HCT116 (cell line): ENCODE measurements around the gene NCAN. TPM values are rescaled to one million over a fixed set of nuclear protein-coding genes. Genes with fewer than 3 reads are reported as not detected.

Experiments used
- ATAC-seq: fragments of 200-7000 bp; cut with Tn5 transposase; 2 replicates; pipeline ENCODE4 v1.9.1; 2020; ENCODE audit warnings: mild to moderate bottlenecking, moderate library complexity
- BruUV-seq: library from RNA; stranded (reverse); fragments of 400-500 nt; replicated peaks from 2 replicates; lab custom pipeline; 2021; lab: Mats Ljungman, UMichigan
- CTCF ChIA-PET: fragments of 300-600 bp; sonication (Branson Sonifier 250); formaldehyde crosslinking; loops from one replicate; lab custom pipeline; 2021; ENCODE audit warnings: antibody characterized with exemption; lab: Charles Lee
- POLR2A ChIA-PET: fragments of 300-600, 350-600 bp; sonication (Branson Sonifier 250); formaldehyde crosslinking; loops from one replicate; lab custom pipeline; 2021; ENCODE audit warnings: antibody characterized with exemption; lab: Charles Lee
- RAD21 ChIA-PET, 2 experiments: fragments of 300-600 bp; sonication (Branson Sonifier 250); formaldehyde crosslinking; loops; one replicate each; lab custom pipeline; 2023; ENCODE audit warnings: low total read pairs in 2 of 2; ENCODE audit not compliant: uncharacterized antibody in 2 of 2, unreplicated experiment in 2 of 2, low non-redundant PET in 1 of 2; lab: Charles Lee
- DNase-seq: peaks from one replicate; pipeline ENCODE4 v3.0.0-alpha.2; 2010; ENCODE audit warnings: low read depth, low spot score
- H2AFZ ChIP-seq: fragments of 200-600 bp; shearing (Covaris generic), sonication (generic); 2 replicates; pipeline ENCODE4 v1.6.1; 2017; ENCODE audit warnings: low read depth, mixed run types, mixed read lengths, antibody characterized with exemption, low read length; ENCODE audit not compliant: poor library complexity, severe bottlenecking
- H3K27ac ChIP-seq: 2 replicates; pipeline ENCODE4 v1.5.1; 2012; ENCODE audit warnings: low read depth, low read length
- H3K27me3 ChIP-seq: fragments of 200-600 bp; sonication (generic); 2 replicates; pipeline ENCODE4 v1.6.1; 2016; ENCODE audit warnings: mixed run types, low read length, mixed read lengths; ENCODE audit not compliant: insufficient read depth
- H3K36me3 ChIP-seq, 2 experiments: fragments of 200-500 bp in 1 of 2; fragments of 200-600 bp in 1 of 2; sonication (Bioruptor generic) in 1 of 2; sonication (generic) in 1 of 2; 2 replicates each; pipeline versions ENCODE4 v1.5.1 to v1.6.1; 2014 to 2016; ENCODE audit warnings: low read length in 2 of 2, inconsistent platforms in 1 of 2, mixed read lengths in 1 of 2, mixed run types in 1 of 2; ENCODE audit not compliant: insufficient read depth in 2 of 2, control insufficient read depth in 1 of 2
- H3K4me1 ChIP-seq, 2 experiments: fragments of 200-600 bp in 1 of 2; sonication (generic) in 1 of 2; 2 replicates each; pipeline versions ENCODE4 v1.5.1 to v1.6.1; 2012 to 2017; ENCODE audit warnings: low read length in 2 of 2, inconsistent platforms in 1 of 2, mild to moderate bottlenecking in 1 of 2, mixed read lengths in 1 of 2, mixed run types in 1 of 2, moderate library complexity in 1 of 2; ENCODE audit not compliant: insufficient read depth in 2 of 2, control insufficient read depth in 1 of 2
- H3K4me2 ChIP-seq: fragments of 200-600 bp; sonication (generic); 2 replicates; pipeline ENCODE4 v1.6.1; 2017; ENCODE audit warnings: mixed run types, low read length, mixed read lengths
- H3K4me3 ChIP-seq, 2 experiments: fragments of 200-600 bp in 1 of 2; sonication (generic) in 1 of 2; replicated peaks in 1 of 2; 2 replicates each; pipeline ENCODE4 v1.5.1; 2011 to 2016; ENCODE audit warnings: low read length in 2 of 2, control low read depth in 1 of 2, low read depth in 1 of 2, mild to moderate bottlenecking in 1 of 2, mixed read lengths in 1 of 2, mixed run types in 1 of 2
- H3K79me2 ChIP-seq: fragments of 200-600 bp; sonication (generic); 2 replicates; pipeline ENCODE4 v1.6.1; 2017; ENCODE audit warnings: mild to moderate bottlenecking, mixed run types, low read length, moderate library complexity, mixed read lengths; ENCODE audit not compliant: insufficient read depth
- H3K9ac ChIP-seq: fragments of 200-600 bp; sonication (generic); 2 replicates; pipeline ENCODE4 v1.6.1; 2016; ENCODE audit warnings: low read length, mixed read lengths
- H3K9me2 ChIP-seq: fragments of 200-600 bp; sonication (generic), shearing (Covaris generic); 2 replicates; pipeline ENCODE4 v1.6.1; 2017; ENCODE audit warnings: mixed run types, mild to moderate bottlenecking, moderate library complexity; ENCODE audit not compliant: insufficient read depth
- H3K9me3 ChIP-seq, 2 experiments: fragments of 200-500 bp in 1 of 2; fragments of 200-600 bp in 1 of 2; sonication (Bioruptor generic) in 1 of 2; sonication (generic) in 1 of 2; 2 replicates each; pipeline ENCODE4 v1.6.1; 2014 to 2017; ENCODE audit warnings: low read length in 2 of 2, mixed read lengths in 2 of 2, inconsistent platforms in 1 of 2, low read depth in 1 of 2, mild to moderate bottlenecking in 1 of 2, mixed run types in 1 of 2, moderate library complexity in 1 of 2; ENCODE audit not compliant: control insufficient read depth in 1 of 2, insufficient read depth in 1 of 2
- H4K20me1 ChIP-seq: fragments of 200-600 bp; sonication (generic), shearing (Covaris generic); 2 replicates; pipeline ENCODE4 v1.6.1; 2017; ENCODE audit warnings: mixed run types, mild to moderate bottlenecking, moderate library complexity; ENCODE audit not compliant: insufficient read depth
- CEBPB ChIP-seq: IDR thresholded peaks from 2 replicates; pipeline ENCODE4 v1.6.1; 2012; ENCODE audit warnings: low read depth
- CTCF ChIP-seq, 3 experiments: fragments of 200-600 bp in 1 of 3; sonication (generic) in 1 of 3; IDR thresholded peaks in 2 of 3; conservative IDR thresholded peaks in 1 of 3; 2 replicates each; pipeline ENCODE4 v1.5.1; 2012 to 2017; ENCODE audit warnings: low read depth in 2 of 3, low read length in 2 of 3, antibody characterized with exemption in 1 of 3, borderline replicate concordance in 1 of 3, control low read depth in 1 of 3, mild to moderate bottlenecking in 1 of 3, mixed read lengths in 1 of 3, mixed run types in 1 of 3, moderate library complexity in 1 of 3; ENCODE audit not compliant: insufficient read depth in 1 of 3
- EZH2phosphoT487 ChIP-seq: fragments of 200-600 bp; IDR thresholded peaks from 2 replicates; pipeline ENCODE4 v1.6.1; 2018; ENCODE audit warnings: antibody characterized with exemption, borderline replicate concordance
- FOSL1 ChIP-seq: IDR thresholded peaks from 2 replicates; pipeline ENCODE4 v1.6.1; 2012; ENCODE audit warnings: low read depth
- JUND ChIP-seq: IDR thresholded peaks from 2 replicates; pipeline ENCODE4 v1.6.1; 2012
- POLR2A ChIP-seq: IDR thresholded peaks from 2 replicates; pipeline ENCODE4 v1.7.0; 2011; ENCODE audit warnings: borderline replicate concordance; ENCODE audit not compliant: insufficient read depth, insufficient read length; ENCODE audit errors: extremely low read depth
- POLR2AphosphoS5 ChIP-seq: IDR thresholded peaks from 2 replicates; pipeline ENCODE4 v1.6.1; 2011; ENCODE audit warnings: mild to moderate bottlenecking, low read depth, low read length, moderate library complexity
- RAD21 ChIP-seq: IDR thresholded peaks from 2 replicates; pipeline ENCODE4 v1.6.1; 2012; ENCODE audit warnings: low read depth, mild to moderate bottlenecking
- REST ChIP-seq: IDR thresholded peaks from 2 replicates; pipeline ENCODE4 v1.6.1; 2012; ENCODE audit warnings: low read depth
- SIN3A ChIP-seq: IDR thresholded peaks from 2 replicates; pipeline ENCODE4 v1.6.1; 2012; ENCODE audit warnings: low read depth
- SP1 ChIP-seq: IDR thresholded peaks from 2 replicates; pipeline ENCODE4 v1.6.1; 2012; ENCODE audit warnings: low read depth
- SRF ChIP-seq: IDR thresholded peaks from 2 replicates; pipeline ENCODE4 v1.6.1; 2012; ENCODE audit warnings: low read depth
- TCF7L2 ChIP-seq: IDR thresholded peaks from 2 replicates; pipeline ENCODE4 v1.7.0; 2011; ENCODE audit warnings: borderline replicate concordance, inconsistent platforms; ENCODE audit not compliant: insufficient read depth, insufficient read length; ENCODE audit errors: extremely low read depth
- ZFX ChIP-seq: fragments of 450-650 bp; IDR thresholded peaks from 2 replicates; pipeline ENCODE4 v1.6.1; 2017
- intact Hi-C: fragments of 100-400 bp; cut with micrococcal nuclease; formaldehyde crosslinking; loops from 2 replicates; pipeline ENCODE4 v1.10.0; 2022
- total RNA-seq: library from RNA; stranded (reverse); gene quantifications from one replicate; pipeline ENCODE4 v1.2.1, GENCODE V29; 2021; ENCODE audit not compliant: unreplicated experiment

Gene NCAN
- total RNA-seq, 1 experiment from 2014 or later = 0.07 TPM

GRCh38 chr19:19229701-19230100 is 17.9 kb downstream of the NCAN start:
- H4K20me1 ChIP-seq = no peaks in the 10 kb centered on the region
- H3K9me2 ChIP-seq = no peaks in the 10 kb centered on the region
- H3K27me3 ChIP-seq = peaks cover 6% of the 10 kb centered on the region; the same call in 1 of the 2 replicates
- intact Hi-C loops = no loop called here
- no peak overlapping the region for H3K27ac ChIP-seq
- H3K4me2 ChIP-seq = no peak overlapping the region
- BruUV-seq = no TSS peak
- ATAC-seq (no peak), DNase-seq (no peak)
- ChIA-PET CTCF (no interaction called here), POLR2A (no interaction called here), RAD21 (no interaction called here)
- H3K36me3 ChIP-seq = no peaks in the 10 kb centered on the region
- H2AFZ ChIP-seq = no peak overlapping the region
- H3K4me1 ChIP-seq = peaks cover 6 to 11% of the 10 kb centered on the region in 2 experiments
- no peaks in the 10 kb centered on the region for H3K79me2 ChIP-seq
- H3K4me3 ChIP-seq = no peak overlapping the region
- no peak overlapping the region for H3K9ac ChIP-seq
- peaks cover 10 to 14% of the 10 kb centered on the region in 2 experiments; a peak in 3 of 4 replicates for H3K9me3 ChIP-seq
- no peak for TF ChIP-seq SP1
- no peak for TF ChIP-seq TCF7L2
- no peak for TF ChIP-seq FOSL1
- TF ChIP-seq REST = no peak
- TF ChIP-seq RAD21 = no peak
- TF ChIP-seq, all 23 proteins: peak for 0

GRCh38 chr19:19230999-19231398 is 19.2 kb downstream of the NCAN start:
- RAD21 ChIA-PET = no interaction called here
- ATAC-seq (no peak), DNase-seq (no peak)
- no peaks in the 10 kb centered on the region for H3K79me2 ChIP-seq
- no peaks in the 10 kb centered on the region for H3K4me1 ChIP-seq
- no peaks in the 10 kb centered on the region for H3K9me2 ChIP-seq
- H2AFZ ChIP-seq = no peak overlapping the region
- no peaks in the 10 kb centered on the region for H3K36me3 ChIP-seq
- intact Hi-C loops = no loop called here
- CTCF ChIA-PET = no interaction called here
- H4K20me1 ChIP-seq = no peaks in the 10 kb centered on the region
- no TSS peak for BruUV-seq
- H3K27ac ChIP-seq = no peak overlapping the region
- H3K4me2 ChIP-seq = no peak overlapping the region
- peaks cover 10 to 19% of the 10 kb centered on the region in 2 experiments; a peak in 3 of 4 replicates for H3K9me3 ChIP-seq
- POLR2A ChIA-PET = interaction anchor here (1.0 kb wide), 1 partner anchor 28 kb away, joined by 3 read pairs; the partner anchor contains the start of gene NR2C2AP
- no peak overlapping the region for H3K4me3 ChIP-seq
- no peak overlapping the region for H3K9ac ChIP-seq
- peaks cover 6% of the 10 kb centered on the region; the same call in 1 of the 2 replicates for H3K27me3 ChIP-seq
- TF ChIP-seq POLR2AphosphoS5 (no peak), RAD21 (no peak), SRF (no peak), POLR2A (no peak), JUND (no peak), EZH2phosphoT487 (no peak), SP1 (no peak), TCF7L2 (no peak), ZFX (no peak), CTCF (IDR thresholded peaks at IDR 0.05 in 2 of 3, conservative IDR thresholded peaks at IDR 0.05 in 1 of 3; ENCODE audit: borderline replicate concordance in 1 of 3, insufficient read depth in 1 of 3, low read depth in 2 of 3, low read length in 2 of 3) (no peak), SIN3A (no peak), CEBPB (no peak)
